ENCODE measurements around the gene RTP5.

- no peak for TF ChIP-seq CTCF (IDR thresholded peaks at IDR 0.05)
- no peak for TF ChIP-seq EP300 (IDR thresholded peaks at IDR 0.05)
- no peak for TF ChIP-seq POLR2A (IDR thresholded peaks at IDR 0.05)
- no peak for TF ChIP-seq POLR2AphosphoS5 (IDR thresholded peaks at IDR 0.05)
These were observed 7.7 kb downstream of the RTP5 start for GRCh38 chr2:241877197-241877685.
